Activated T-cell treated with anti-CD3 and anti-CD28 coated beads for 24 hours (primary cell): ENCODE results near the gene KIF24.
"Not testable (repeated sequence)": the region's sequence is repeated elsewhere in the genome, so short reads cannot be mapped to it uniquely, and the experiment has no call there.

Source experiments
- DNase-seq: peaks from one replicate; pipeline ENCODE4 v3.0.0-alpha.2; 2020; ENCODE audit warnings: low read depth

The KIF24 gene

DNA sequence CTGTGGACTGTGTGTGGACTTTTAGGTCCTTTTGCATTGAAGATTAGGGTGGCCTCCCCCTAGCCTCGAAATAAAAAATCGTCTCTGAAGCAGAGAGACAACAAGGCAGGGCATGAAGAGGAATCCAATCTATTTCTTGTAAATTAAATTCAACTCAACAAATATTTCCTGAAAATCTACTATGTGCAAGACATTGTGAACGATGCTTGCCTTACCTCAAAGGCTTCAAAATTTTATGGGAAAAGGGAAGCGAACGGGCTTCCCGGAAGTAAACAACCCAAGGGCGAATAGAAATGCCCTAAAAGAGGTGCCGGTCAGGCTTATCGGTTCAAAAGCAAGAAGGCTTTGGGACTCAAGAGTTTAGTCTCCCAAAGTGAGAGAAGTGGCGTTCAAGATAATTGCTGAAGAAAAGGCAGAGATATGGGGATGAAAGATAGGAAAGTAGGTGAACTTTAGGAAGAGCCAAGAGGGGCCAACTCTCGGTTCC is 525 bp downstream of the KIF24 start:
- DNase-seq, result no peak

DNA sequence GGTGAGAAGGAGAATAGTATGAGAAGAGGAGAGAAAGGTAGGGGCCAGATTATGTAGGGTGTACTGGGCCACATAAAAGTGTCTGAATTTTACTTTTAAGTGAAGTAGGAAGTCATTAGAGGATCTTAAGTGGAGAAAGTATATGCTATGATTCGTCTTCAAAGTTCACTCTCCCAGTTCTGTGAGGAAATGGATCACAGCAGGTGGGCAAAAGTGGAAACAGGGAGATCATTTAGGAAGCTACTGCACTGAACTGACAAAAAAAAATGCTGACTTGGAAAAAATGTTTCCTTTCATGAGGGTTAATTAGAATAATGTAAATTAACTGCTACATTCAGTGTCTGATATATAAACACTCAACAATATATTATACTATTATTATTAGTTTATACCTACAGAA is 2.4 kb downstream of the KIF24 start:
- DNase-seq, result no peak

DNA sequence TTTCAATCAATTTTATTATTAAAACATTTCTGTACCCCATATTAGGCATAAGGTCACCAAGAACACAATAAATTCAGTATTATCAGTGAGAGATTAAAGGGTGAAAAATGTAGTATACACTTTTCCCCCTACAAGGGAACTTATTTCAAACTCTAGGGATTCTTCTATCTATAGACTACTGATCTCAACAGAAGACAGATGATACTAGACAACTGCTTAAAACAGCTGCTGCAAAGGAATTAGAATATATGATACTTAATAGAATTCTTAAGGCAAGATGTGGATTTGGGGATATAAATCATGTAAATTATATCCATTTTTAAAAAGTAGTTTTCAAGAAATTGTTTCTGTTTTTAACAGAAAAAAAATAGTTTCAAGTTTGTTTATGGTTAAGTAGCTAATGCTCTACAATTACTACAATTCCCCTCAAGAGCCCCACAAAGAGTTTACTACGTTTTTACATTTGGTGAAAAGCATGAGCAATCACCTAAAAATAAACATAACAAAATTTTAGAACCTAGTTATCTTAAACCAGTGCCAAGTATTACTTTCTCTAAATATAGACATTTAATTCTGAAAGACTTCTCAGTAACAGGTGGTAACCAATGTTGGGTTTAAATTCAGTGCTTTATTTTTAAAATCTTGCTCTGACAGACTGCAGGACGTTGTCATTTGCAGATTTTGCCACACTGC is 6.0 kb downstream of the KIF24 start:
- DNase-seq, result no peak

DNA sequence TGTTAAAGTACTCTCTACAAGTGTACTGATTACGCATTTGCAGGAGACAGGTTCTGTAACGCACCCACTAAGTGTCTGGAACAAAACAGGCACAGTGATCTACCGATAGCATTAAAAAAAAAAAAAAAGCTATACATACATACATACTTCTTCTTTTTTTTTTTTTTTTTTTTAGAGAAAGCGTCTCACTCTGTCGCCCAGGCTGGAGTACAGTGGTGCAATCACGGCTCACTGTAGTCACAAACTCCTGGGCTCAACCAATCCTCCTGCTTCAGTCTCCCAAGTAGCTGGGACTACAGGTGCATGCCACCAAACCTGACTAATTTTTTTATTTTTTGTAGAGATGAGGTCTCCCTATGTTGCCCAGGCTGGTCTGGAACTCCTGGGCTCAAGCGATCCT is 7.6 kb downstream of the KIF24 start:
- DNase-seq, result no peak

DNA sequence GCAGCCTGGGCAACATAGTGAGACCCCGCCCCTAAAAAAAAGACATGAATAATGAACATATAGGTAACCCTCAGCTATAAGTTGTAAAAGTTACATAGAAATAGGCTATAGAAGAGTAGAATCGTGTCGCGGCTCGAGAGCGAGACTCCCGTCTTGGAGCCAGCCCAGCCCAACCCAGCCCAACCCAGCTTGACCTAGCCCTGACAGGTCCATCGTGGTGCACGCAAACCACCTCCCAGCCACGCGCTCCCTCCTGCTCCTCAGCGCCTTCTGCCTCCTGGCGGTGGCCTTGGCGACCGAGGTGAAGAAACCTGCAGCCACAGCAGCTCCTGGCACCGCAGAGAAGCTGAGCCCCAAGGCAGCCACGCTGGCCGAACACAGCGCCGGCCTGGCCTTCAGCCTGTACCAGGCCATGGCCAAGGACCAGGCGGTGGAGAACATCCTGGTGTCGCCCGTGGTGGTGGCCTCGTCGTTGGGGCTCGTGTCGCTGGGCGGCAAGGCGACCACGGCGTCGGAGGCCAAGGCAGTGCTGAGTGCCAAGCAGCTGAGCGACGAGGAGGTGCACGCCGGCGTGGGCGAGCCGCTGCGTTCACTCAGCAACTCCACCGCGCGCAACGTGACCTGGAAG is 10.8 kb downstream of the KIF24 start:
- no peak for DNase-seq

DNA sequence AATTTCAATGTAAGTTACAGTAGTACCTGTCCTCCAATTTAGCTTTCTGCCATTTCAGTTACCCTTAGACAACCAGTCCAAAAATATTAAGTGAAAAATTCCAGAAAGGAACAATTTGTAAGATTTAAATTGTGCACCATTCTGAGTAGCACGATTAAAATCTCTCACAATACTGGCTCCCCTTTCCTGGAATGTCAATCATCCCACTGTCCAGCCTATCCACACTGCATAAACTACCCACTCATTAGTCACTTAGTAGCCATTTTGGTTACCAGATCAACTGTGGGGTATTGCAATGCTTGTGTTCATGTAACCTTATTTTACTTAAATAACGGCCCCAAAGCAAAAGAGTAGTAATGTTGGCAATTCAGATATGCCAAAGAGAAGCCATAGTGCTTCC is 11.6 kb downstream of the KIF24 start:
- no peak for DNase-seq

DNA sequence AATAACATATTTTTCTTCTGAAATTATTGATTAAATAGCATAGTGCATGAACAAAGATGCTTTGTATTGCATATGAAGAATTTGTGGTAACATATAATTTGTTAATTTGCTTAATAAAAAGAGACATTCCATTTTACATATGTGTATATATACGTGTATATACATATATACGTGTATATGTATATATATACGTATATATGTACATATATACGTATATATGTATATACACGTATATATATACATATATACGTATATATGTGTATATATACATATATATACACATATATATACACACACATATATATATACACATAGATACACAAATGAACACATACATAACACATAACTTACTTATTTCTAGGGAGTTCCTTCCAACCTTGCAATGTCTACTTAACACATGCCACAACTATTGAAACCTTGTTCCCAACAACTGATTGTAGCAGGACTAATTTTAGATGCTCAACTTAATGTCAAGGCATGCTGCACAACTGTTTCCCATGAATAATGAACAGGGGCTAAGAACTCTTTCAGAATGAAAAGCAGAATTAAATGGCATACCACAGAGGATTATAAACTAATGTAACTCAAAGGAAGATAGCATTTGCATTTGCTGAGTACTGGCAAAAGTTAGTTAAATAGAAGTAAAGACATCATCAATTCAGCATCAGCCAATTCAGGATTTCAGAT is 17.4 kb downstream of the KIF24 start:
- no peak for DNase-seq

DNA sequence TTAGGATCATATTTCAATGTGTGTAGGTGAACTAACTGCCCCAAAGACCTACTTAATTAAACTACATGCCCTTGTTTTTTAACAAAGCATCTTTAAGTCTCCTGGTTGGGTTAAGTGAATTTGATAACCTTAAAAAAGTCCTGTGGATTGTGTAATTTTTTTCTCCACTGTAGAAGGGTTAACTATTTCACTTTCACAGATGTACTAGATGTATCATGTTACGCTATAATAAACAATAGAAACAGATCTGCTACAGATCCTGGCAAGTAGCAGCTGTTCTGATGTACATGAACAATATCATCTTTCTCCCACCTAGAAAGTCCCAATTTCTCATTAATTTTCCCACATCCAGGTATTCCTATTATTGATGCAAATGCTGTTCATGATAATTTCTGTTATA is 18.9 kb downstream of the KIF24 start:
- no peak for DNase-seq

DNA sequence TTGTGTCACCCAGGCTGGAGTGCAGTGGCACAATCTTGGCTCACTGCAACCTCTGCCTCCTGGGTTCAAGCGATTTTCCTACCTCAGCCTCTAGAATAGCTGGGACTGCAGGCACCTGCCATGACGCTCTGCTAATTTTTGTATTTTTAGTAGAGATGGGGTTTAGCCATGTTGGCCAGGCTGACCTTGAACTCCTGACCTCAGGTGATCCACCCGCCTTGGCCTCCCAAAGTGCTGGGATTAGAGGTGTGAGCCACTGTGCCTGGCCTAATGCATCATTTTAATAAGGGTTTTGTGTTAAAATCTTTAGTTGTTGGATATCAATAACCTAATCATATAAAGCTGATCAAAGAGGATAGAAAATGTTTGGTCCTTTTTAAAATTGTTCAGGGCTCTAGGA is 20.8 kb downstream of the KIF24 start:
- not testable (repeated sequence) for DNase-seq

DNA sequence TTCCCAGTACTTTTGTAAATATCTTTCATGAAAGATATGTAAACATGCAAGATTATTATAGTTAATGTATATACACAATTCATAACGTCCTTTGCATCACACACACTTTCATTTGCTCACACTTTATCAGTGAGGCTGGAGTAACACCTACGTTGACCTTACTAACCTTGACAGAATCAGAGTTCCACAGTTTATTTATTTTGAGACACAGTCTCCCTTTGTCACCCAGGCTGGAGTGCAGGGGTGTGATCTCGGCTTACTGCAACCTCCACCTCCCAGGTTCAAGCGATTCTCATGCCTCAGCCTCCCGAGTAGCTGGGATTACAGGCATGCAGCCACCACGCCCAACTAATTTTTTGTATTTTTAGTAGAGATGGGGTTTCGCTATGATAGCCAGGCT is 28.0 kb downstream of the KIF24 start:
- not testable (repeated sequence) for DNase-seq

DNA sequence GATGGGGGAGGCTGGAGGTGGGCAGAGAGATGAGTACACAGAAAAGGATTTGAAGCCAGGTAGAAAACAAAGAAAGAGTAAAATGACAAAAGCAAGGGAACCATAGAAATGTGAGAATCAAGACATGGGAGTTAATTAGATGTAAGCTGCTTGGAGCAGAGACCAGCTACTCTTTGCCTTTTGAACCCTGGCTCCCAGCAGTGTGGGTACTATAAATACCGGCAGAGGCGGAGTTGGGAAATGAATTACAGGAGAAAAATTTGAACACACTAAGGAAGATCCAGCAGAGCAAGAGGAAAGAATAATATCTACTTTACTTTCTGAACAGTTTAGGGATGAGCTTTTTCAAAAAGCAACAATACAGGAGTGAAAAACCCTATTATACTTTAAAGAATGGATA is 36.5 kb downstream of the KIF24 start:
- DNase-seq, result no peak

DNA sequence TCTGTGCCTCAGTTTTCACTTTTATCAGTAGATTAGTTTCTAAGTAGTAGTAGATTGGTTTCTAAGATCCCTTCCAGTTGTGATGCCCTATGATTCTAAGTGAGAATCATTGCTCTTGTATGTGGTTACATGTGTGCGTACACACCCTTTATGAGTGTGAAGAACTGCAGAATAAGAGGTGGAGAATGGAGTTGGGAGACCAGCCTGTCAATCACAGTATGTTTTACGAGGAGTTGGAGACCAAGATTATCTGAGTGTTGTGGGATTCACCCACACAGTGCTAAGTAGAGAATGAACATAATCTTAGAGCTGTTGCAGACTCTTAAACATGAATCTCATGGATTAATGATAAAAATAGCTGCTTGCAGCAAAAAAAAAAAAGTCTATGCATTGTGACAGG is 37.6 kb downstream of the KIF24 start:
- DNase-seq, result no peak

DNA sequence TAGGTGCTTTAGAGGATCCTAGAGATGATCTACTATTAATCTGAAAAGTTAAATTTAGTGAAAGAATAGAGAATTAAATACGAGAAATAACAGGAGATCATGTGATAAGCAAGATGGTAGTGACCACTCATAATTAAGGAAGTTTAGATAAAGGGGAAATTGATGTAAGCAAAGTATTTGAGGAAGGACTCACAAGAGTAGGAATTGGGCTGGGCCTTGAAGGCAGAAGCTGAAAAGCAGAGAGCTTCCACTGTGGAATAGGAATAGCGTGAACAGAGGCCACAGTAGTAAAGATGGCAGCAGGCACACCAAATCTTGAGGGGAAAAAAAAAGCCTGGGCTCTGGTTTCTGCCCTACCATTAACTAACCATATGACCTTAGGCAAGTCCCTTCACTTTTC is 38.0 kb downstream of the KIF24 start:
- DNase-seq, result no peak

DNA sequence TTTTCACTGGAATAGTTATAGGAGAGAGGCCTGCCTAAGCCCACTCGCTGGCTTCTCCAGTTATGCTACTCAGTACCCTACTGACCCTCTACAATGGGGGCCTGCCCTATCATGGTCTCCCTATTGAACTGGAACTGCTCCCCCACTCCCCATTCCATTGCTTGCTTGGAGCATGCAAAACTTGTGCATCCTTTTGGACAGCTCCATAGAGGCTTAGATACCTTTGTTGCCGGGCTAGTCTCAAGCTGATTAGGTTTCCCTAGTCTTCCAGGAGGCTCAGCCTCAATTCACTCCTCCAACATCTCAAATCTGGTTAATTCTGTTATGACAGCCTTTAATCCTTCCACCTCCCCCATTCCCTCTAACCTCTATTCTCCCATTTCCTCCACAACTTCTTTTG is 39.9 kb downstream of the KIF24 start:
- DNase-seq, result no peak

DNA sequence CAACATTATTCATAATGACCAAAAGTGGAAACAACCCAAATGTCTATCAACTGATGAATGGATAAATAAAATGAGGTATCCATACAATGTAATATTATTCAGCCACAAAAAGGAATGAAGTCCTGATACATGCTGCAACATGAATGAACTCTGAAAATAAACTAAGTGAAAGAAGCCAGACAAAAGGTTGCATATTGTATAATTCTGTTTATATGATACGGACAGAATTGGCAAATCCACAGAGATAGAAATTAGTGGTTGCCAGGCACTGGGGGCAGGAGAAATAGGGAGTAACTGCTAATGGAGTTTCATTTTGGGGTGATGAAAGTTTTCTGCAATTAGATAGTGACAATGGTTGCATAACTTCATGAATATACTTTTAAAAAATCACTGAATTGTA is 47.0 kb downstream of the KIF24 start:
- DNase-seq, result no peak

DNA sequence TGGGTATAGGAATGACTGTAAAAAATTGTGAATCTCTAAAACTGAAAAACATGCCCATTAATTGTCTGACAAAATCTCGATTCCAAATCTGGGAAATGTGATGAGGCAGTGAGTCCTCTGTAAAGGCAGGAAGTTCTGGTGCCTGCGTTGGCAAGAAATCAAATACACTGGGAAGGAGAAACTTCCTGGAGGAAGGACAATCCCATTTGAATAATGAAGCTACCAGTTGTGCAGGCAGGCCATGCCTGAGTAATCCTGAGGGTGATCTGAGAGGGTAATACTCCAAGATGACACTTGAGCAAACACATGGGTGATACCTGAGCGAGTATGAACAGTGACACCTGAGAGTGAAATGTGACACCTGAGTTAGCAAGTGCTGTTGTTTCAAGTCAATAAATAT is 49.7 kb downstream of the KIF24 start:
- DNase-seq, result no peak
